Endothelial cell of umbilical vein (primary cell): ENCODE measurements around the gene DCPS. TPM values are rescaled to one million over a fixed set of nuclear protein-coding genes. Genes with fewer than 3 reads are reported as not detected.

Experiments
- BruUV-seq: library from RNA; stranded (reverse); fragments of 400-500 nt; replicated peaks from 2 replicates; lab custom pipeline; 2021; lab: Mats Ljungman, UMichigan
- CTCF ChIA-PET: fragments of 300-600, 350-600 bp; sonication (Branson Sonifier 250); formaldehyde crosslinking; loops from one replicate; lab custom pipeline; 2021; ENCODE audit warnings: antibody characterized with exemption, inconsistent platforms; lab: Charles Lee
- POLR2A ChIA-PET: fragments of 300-600, 350-600 bp; sonication (Branson Sonifier 250); formaldehyde crosslinking; loops from one replicate; lab custom pipeline; 2021; ENCODE audit warnings: antibody characterized with exemption, inconsistent platforms; lab: Charles Lee
- DNase-seq: peaks from one replicate; pipeline ENCODE4 v3.0.0-alpha.2; 2011; ENCODE audit warnings: low read depth, low spot score
- FAIRE-seq: peaks from 2 replicates; lab custom pipeline; 2011; peaks lifted over from hg19 to GRCh38; lab: Jason Lieb, UNC
- H2AFZ ChIP-seq: 2 replicates; pipeline ENCODE4 v1.6.0; 2012; ENCODE audit warnings: low read depth, low read length, control low read depth, inconsistent platforms
- H3K27ac ChIP-seq: 2 replicates; pipeline ENCODE4 v1.5.1; 2011; ENCODE audit warnings: low read depth, mild to moderate bottlenecking, control low read depth, low read length, moderate library complexity; ENCODE audit not compliant: insufficient read depth
- H3K27me3 ChIP-seq, 2 experiments: 2 replicates each; pipeline versions ENCODE4 v1.6.0 to v1.6.1; 2011; ENCODE audit warnings: low read length in 2 of 2, mixed read lengths in 1 of 2; ENCODE audit not compliant: control insufficient read depth in 2 of 2, insufficient read depth in 2 of 2
- H3K36me3 ChIP-seq, 2 experiments: 2 replicates in 1 of 2; 3 replicates in 1 of 2; pipeline ENCODE4 v1.5.1; 2011; ENCODE audit warnings: low read length in 2 of 2, mild to moderate bottlenecking in 1 of 2, moderate library complexity in 1 of 2; ENCODE audit not compliant: control insufficient read depth in 2 of 2, insufficient read depth in 2 of 2; ENCODE audit errors: extremely low read depth in 1 of 2
- H3K4me1 ChIP-seq: 3 replicates; pipeline ENCODE4 v1.5.1; 2011; ENCODE audit warnings: mild to moderate bottlenecking, low read length; ENCODE audit not compliant: control insufficient read depth, insufficient read depth; ENCODE audit errors: extremely low read depth
- H3K4me2 ChIP-seq: 2 replicates; pipeline ENCODE4 v1.6.1; 2011; ENCODE audit warnings: low read length, control low read depth, mixed read lengths; ENCODE audit not compliant: insufficient read depth
- H3K4me3 ChIP-seq, 3 experiments: fragments of 200-600 bp in 1 of 3; sonication (generic), shearing (Covaris generic) in 1 of 3; replicated peaks in 1 of 3; 2 replicates each; pipeline ENCODE4 v1.5.1; 2011 to 2016; ENCODE audit warnings: control low read depth in 3 of 3, low read length in 3 of 3, mild to moderate bottlenecking in 2 of 3, inconsistent platforms in 1 of 3, low read depth in 1 of 3, moderate library complexity in 1 of 3; ENCODE audit not compliant: insufficient read depth in 1 of 3
- H3K79me2 ChIP-seq: 2 replicates; pipeline ENCODE4 v1.6.0; 2012; ENCODE audit warnings: low read length, inconsistent platforms; ENCODE audit not compliant: control insufficient read depth, insufficient read depth
- H3K9ac ChIP-seq: replicated peaks from 2 replicates; pipeline ENCODE3; 2011; ENCODE audit warnings: low read length, control low read depth; ENCODE audit not compliant: insufficient read depth; ENCODE audit errors: extremely low read depth
- H3K9me1 ChIP-seq: replicated peaks from 3 replicates; pipeline ENCODE4 v1.6.0; 2011; ENCODE audit warnings: mild to moderate bottlenecking, low read length; ENCODE audit not compliant: control insufficient read depth, insufficient read depth; ENCODE audit errors: extremely low read depth
- H3K9me3 ChIP-seq: replicated peaks from 2 replicates; pipeline ENCODE4 v1.5.1; 2012; ENCODE audit warnings: low read length, inconsistent platforms; ENCODE audit not compliant: control insufficient read depth, insufficient read depth
- H4K20me1 ChIP-seq: replicated peaks from 2 replicates; pipeline ENCODE3; 2011; ENCODE audit warnings: mild to moderate bottlenecking, low read length; ENCODE audit not compliant: control insufficient read depth, insufficient read depth; ENCODE audit errors: extremely low read depth
- CTCF ChIP-seq, 2 donors: IDR thresholded peaks; 1 replicate in 1 of 2; 2 replicates in 1 of 2; pipeline ENCODE4 v1.5.1; 2011; ENCODE audit warnings: low read length in 2 of 2, mild to moderate bottlenecking in 2 of 2, moderate library complexity in 2 of 2, control low read depth in 1 of 2, inconsistent platforms in 1 of 2, low read depth in 1 of 2; ENCODE audit not compliant: insufficient read depth in 1 of 2; ENCODE audit errors: extremely low read depth in 1 of 2
- EZH2 ChIP-seq: IDR thresholded peaks from 2 replicates; pipeline ENCODE4 v1.6.1; 2012; ENCODE audit warnings: borderline replicate concordance, low read depth, mild to moderate bottlenecking, moderate library complexity, low read length, inconsistent platforms; ENCODE audit not compliant: severe bottlenecking
- FOS ChIP-seq: IDR thresholded peaks from 2 replicates; pipeline ENCODE4 v1.6.1; 2011; ENCODE audit warnings: mild to moderate bottlenecking, low read length, moderate library complexity, borderline replicate concordance; ENCODE audit not compliant: insufficient read depth
- GATA2 ChIP-seq: IDR thresholded peaks from 2 replicates; pipeline ENCODE4 v1.7.0; 2011; ENCODE audit warnings: low read depth, mild to moderate bottlenecking, moderate library complexity, mixed read lengths, low read length; ENCODE audit not compliant: insufficient read length, insufficient read depth
- JUN ChIP-seq: IDR thresholded peaks from 2 replicates; pipeline ENCODE4 v1.6.1; 2011; ENCODE audit warnings: borderline replicate concordance, low read depth; ENCODE audit not compliant: insufficient read length, insufficient read depth
- MAX ChIP-seq: IDR thresholded peaks from 2 replicates; pipeline ENCODE4 v1.6.1; 2011; ENCODE audit not compliant: insufficient read depth, insufficient read length
- MYC ChIP-seq: IDR thresholded peaks from one replicate; pipeline ENCODE4 v1.6.1; 2011; ENCODE audit warnings: mild to moderate bottlenecking, low read depth, low read length
- POLR2A ChIP-seq: IDR thresholded peaks from 2 replicates; pipeline ENCODE4 v1.6.1; 2012; ENCODE audit warnings: low read depth, mild to moderate bottlenecking, control low read depth, low read length
- POLR2AphosphoS5 ChIP-seq: IDR thresholded peaks from 2 replicates; pipeline ENCODE4 v1.6.1; 2012; ENCODE audit warnings: low read depth, mild to moderate bottlenecking, control low read depth, low read length, moderate library complexity; ENCODE audit not compliant: insufficient read depth
- dilution Hi-C: fragments of 300-500 bp; cut with MboI; formaldehyde crosslinking; loops from one replicate; pipeline ENCODE4 v1.15.0; 2019; ENCODE audit warnings: low sequenced_read_pairs; ENCODE audit not compliant: extremely low pct_ligation_motif_present
- intact Hi-C: fragments of 100-400 bp; cut with micrococcal nuclease; formaldehyde crosslinking; loops from one replicate; pipeline ENCODE4 v1.10.0; 2022
- polyA plus RNA-seq, 4 experiments: library from polyadenylated mRNA; depleted of rRNA in 3 of 4; stranded (reverse) in 3 of 4; unstranded in 1 of 4; fragments of >200 nt; gene quantifications; 2 replicates each; pipeline versions ENCODE4 v1.2.1 to v1.2.3, GENCODE V29; 2011 to 2012; ENCODE audit warnings: missing spikeins in 1 of 4
- total RNA-seq: library from RNA; stranded (reverse); gene quantifications from 2 replicates; pipeline ENCODE4 v1.2.3, GENCODE V29; 2021

DCPS gene
- total and polyA plus RNA-seq, 2 donors (not counting 3 experiments of a cell fraction or from before 2014, with no cell fraction given): 19.6 to 36.0 TPM

- DNase-seq (no peak), FAIRE-seq (no peak)
- Histone ChIP-seq H3K27me3 (no peaks in the 10 kb centered on the region), H3K79me2 (no peaks in the 10 kb centered on the region), H3K9ac (no peak overlapping the region), H3K36me3 (no peaks in the 10 kb centered on the region), H2AFZ (no peak overlapping the region), H3K9me1 (no peaks in the 10 kb centered on the region), H3K4me2 (no peak overlapping the region), H3K27ac (no peak overlapping the region), H3K4me3 (no peak overlapping the region), H4K20me1 (no peaks in the 10 kb centered on the region), H3K9me3 (no peaks in the 10 kb centered on the region), H3K4me1 (no peaks in the 10 kb centered on the region)
- dilution Hi-C loops: no loop called here
- ChIA-PET POLR2A (no interaction called here), CTCF (interaction anchor here (1.0 kb wide), 1 partner anchor 158 kb away, joined by 3 read pairs; no protein-coding TSS in a partner anchor)
- no TSS peak for BruUV-seq
- intact Hi-C loops: no loop called here
- TF ChIP-seq MAX: no peak
- no peak for TF ChIP-seq FOS
- no peak for TF ChIP-seq POLR2A
- no peak for TF ChIP-seq EZH2
- TF ChIP-seq JUN: no peak
- no peak for TF ChIP-seq CTCF (IDR thresholded peaks at IDR 0.05; ENCODE audit: extremely low read depth in 1 of 2, insufficient read depth in 1 of 2, low read depth in 1 of 2, low read length in 2 of 2)
- TF ChIP-seq POLR2AphosphoS5: no peak
- no peak for TF ChIP-seq MYC
- no peak for TF ChIP-seq GATA2
Measured at GRCh38 chr11:126322996-126323395, 19.1 kb downstream of the DCPS start.
